HG03159 (cell line): ENCODE results near the gene ALDH9A1.
"Not testable (repeated sequence)": the region's sequence is repeated elsewhere in the genome, so short reads cannot be mapped to it uniquely, and the experiment has no call there.

Source experiments
- ATAC-seq: cut with Tn5 transposase; IDR thresholded peaks from one replicate; pipeline ENCODE4 v1.9.1; 2021; ENCODE audit warnings: mild to moderate bottlenecking, moderate library complexity; ENCODE audit not compliant: unreplicated experiment

The ALDH9A1 gene

DNA sequence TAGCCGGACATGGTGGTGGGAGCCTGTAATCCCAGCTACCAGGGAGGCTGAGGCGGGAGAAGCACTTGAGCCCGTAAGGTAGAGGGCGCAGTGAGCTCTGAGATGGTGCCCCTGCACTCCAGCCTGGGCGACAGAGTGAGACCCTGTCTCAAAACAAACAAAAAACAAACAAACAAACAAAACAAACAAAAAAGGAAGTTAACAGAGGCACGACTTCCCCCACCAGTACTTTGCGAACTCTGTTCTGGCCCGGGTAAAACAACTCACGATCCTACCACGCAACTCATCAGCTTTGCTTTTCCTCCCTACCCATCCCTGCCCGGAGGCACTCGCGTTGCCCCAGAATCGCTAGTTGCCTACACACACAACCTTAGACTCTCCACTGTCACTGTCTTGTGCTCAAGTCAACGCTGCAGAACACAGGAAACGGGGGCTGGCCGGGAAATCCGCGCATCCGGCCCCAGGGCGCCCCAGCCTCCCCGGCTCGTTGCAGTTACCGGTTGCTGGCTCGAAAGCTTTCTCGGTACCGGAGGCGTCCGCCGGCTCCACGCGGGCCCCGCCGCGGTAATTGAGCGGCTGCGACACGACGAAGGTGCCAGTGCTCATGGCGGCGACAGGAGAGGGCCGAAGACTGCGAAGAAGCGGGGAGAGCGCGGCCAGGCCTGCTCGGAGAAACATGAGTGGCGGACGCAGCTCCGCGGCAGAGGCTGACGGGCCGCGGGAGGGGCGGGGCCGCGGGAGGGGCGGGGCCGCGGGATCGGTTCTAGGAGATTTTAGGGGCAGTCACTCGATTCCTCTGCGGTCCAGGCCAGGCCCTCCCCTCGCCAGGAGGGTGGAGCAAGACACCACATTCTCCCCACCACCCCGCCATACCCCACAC lies at the start of gene ALDH9A1:
TSS of gene ALDH9A1 (minus strand) at position 682 of the 880 bp plus-strand sequence. CDS start at position 678, 4 bp downstream.
- peak; percentile 90 for ATAC-seq

DNA sequence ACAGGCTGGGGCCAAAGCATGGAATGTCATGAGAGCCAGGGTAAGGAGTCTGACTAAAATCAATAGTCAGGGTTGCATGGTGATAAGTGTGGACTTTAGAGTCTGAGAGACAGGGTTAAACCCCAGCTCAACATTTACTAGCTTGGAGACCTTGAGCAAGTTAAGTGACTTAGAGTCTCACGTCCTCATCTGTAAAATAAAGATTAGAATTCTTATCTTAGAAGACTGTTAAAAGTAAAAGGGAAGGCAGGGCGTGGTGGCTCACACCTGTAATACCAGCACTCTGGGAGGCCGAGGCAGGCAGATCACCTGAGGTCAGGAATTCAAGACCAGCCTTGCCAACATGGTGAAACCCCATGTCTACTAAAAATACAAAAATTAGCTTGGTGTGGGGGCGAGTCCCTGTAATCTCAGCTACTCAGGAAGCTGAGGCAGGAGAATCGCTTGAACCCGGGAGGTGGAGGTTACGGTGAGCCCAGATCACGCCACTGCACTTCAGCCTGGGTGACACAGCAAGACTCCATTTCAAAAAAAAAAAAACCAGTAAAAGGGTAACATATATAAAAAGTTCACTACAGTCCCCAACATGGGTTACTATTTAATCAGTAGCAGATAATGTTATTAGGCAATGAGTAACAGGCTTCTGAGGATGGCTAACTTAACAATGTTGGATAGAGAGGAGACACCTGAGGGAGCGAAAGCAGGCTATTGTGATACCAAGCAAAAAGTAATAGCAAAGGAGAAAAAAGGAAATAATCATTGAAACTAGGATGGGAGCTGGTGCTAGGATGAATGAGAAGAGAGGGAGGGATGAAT lies 49.5 kb upstream of the ALDH9A1 start:
- ATAC-seq = no peak

DNA sequence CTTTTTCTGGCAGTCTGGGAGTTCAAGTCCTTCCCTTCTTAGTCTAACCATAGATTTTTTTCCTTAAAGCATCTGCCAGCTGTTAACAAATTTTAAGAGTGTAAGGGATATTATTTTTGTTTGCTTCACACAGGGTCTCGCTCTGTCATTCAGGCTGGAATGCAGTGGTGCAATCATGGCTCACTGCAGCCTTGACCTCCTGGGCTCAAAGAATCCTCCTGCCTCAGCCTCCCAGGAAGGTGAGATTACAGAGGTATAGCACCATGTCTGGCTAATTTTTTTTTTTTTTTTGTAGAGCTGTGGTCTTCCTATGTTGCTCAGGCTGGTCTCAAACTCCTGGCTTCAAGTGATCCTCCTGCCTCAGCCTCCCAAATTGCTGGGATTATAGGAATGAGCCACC lies 46.6 kb upstream of the ALDH9A1 start:
- not testable (repeated sequence) for ATAC-seq

DNA sequence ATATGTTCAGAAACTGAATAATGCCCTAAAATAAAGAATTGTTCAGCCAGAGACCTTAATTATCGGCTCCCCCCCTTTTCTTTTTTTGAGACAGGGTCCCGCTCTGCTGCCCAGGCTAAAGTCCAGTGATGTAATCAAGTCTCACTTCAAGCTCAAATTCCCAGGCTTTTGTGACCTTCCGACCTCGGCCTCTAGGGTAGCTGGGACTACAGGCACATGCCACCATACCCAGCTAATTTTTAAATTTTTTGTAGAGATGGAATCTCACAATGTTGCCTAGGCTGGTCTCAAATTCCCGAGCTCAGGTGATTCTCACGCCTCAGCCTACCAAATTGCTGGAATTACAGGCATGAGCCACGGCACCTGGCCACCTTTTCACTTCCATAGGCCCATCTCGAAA lies 43.8 kb upstream of the ALDH9A1 start:
- ATAC-seq = no peak

DNA sequence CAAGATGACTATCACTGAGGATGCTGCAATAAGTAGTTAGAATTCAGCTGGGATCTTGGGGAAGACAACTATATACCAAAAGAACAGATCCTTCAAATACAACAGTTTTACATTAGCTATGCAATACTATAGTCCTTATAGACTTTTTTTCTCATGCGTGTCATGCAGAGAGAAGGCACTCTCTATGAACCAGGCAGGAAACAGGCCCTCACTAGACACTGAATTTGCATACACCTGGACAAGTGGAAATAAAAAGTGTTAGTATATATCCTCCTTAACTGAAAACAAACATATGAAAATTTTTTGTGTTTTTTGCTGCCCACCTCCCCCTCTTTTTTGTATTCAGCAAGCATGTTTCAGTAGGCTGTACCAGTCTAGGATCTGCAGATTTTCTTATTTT lies 40.4 kb upstream of the ALDH9A1 start:
- peak; percentile 99 for ATAC-seq

DNA sequence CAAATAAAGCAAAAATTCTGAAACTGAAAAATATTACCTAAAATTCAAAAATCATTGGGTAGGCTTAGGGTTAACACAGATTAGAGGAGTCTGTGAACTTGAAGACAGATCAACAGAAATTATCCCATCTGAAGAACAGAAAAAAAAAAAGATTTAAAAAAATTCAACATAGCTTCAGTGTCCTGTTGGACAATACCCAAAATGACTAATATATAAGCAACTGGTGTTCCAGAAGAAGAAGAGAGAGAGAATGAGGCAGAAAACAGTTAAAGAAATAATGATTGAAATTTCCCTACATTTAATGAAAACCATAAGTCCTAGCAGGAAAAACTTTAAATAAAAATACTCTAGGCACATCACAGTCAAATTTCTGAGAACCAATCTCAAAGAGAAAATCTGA lies 38.8 kb upstream of the ALDH9A1 start:
- no peak for ATAC-seq

DNA sequence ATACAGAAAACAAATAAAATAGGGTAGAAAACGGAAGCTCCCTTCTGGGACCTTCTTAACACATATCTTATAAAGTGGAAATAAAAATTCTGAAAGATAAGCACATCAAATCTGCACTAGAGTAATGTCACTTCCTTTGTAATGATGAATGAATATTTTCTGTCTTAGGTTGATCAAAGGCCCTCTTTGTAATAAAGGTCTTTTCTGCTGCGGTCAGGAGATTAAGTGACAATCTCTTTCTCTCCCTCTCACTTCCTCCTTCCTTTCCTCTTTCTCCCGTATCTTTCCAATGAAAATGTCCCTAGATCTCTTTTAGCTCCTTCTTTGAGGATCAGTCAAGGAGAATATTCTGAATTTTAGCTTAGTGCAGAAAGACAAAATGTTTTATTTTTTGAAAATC lies 36.5 kb upstream of the ALDH9A1 start:
- no peak for ATAC-seq

DNA sequence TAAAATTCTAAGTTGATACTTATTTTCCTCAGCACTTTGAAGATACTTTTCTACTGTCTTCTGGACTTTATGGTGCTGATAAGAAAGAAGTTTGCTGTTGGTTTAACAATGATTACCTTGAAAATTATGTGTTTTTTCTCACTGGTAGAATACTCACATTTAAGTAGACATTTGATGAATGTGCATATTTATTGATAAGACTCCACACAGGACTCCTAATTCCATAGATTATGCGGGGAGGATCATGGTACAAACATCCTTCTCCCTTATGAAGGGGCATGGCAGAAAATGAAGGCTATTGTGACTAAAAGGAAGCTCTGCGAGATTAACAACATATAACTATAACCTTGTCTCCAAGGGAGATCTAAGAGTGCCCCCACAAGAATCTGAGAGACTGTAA lies 28.5 kb upstream of the ALDH9A1 start:
- ATAC-seq = no peak

DNA sequence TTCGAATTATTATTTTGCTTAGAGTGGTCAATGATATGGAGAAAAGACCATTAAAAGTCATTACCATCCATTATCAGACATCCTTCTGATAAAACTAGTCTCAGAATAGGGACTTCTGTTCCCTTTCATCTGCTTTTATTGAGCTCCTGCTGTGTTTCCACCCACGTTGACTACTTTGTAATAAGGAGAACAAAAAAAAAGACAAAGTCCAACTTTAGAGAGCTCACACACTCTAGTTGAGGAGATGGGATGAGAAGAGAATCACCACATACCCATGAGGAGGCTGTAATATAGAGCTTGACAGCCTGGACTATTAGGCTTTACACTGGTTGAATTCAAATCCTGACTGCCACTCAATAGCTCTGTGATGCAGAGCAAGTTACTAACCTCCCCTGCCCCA lies 27.8 kb upstream of the ALDH9A1 start:
- no peak for ATAC-seq

DNA sequence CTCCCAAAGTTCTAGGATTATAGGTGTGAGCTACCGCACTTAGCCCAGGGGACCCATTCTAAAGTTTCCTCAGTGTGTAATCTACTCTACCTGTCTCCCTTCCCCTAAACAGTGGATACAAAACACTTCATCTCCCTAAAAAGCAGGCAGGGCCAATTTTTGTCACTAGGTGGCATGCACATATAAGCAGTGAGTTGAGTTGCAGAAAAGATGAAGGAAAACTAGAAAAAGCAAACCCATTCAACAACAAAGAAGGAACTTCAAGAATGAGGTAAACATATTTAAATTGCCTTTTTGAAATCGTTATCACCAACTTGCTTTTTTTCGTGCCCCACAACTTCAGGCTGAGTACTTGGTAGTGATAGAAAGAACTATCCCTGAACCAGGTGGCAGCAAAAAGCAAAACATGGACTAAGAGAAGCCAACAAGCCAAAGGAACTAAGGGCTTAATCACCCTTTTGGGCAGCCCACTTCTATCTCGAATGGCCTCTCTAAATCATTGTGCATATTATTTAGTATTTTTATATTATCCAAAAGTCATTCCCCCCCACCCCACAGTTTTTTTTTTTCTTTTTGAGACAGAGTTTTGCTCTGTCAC lies 19.7 kb upstream of the ALDH9A1 start:
- no peak for ATAC-seq

DNA sequence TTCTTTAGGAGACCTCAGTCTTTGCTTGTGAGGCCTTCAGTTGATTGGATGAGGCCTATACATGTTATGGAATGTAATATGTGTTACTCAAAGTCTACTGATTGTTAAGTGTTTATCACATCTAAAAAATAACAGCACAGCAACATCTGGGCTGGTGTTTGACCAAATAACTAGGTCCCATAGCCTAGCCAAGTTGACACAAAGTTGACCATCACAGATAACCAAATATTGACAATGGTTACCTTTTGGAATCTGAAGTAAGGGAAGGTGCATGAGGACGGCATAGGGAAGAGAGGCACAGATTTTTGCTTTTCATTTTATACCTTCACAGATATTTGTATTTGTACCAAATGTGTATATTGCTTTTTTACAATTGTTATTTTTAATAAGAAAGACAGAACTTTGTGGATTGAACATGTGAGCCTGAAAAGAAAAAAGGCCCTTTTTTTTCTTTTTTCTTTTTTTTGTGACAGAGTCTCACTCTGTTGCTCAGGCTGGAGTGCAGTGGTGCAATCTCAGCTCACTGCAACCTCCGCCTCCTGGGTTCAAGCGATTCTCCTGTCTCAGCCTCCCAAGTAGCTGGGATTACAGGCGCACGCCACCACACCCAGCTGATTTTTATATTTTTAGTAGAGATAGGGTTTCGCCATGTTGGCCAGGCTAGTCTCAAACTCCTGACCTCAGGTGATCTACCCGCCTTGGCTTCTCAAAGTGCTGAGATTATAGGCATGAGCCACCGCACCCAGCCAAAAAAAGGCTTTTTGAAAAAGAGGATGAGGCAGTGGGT lies 18.1 kb upstream of the ALDH9A1 start:
- not testable (repeated sequence) for ATAC-seq

DNA sequence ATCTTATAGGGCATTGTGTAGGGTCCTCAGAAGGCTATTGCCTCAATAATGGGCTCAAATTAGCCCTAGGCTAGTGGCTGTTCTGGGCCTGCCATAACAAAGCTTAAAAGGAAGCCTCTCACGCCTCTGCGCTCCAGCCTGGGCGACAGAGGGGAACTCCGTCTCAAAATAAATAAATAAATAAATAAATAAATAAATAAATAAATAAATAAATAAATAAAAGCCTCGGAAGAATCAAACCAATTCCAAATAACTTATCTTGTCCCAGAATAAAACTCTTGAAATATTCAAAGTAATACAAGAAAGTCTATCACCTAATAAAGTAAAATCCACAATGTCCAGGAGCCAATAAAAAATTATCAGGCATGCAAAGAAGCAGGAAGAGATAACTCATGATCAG lies 14.4 kb upstream of the ALDH9A1 start:
- ATAC-seq = no peak

DNA sequence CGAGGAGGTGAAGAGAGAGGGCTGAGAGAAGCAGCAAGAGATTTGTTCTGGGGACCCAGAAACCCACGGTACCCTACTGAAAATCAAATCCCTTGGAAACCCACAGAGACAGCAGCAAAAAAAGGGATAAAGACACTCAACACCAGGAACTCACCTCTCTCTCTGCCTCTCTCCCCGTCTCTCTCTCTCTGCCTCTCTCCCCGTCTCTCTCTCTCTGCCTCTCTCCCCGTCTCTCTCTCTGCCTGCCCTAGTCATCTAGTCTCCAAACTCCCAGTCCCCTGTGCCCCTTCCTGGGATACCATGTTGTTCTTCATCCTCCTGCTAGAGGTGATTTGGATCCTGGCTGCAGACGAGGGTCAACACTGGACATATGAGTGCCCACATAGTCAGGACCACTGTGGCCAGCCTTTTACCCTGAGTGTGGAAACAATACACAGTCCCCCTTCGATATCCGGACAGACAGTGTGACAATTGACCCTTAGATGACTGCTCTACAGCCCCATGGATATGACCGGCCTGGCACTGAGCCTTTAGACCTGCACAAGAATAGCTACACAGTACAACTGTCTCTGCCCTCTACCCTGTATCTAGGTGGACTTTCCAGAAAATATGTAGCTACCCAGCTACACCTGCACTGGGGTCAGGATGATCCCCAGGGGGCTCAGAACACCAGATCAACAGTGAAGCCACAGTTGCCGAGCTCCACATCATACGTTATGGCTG lies 9.8 kb upstream of the ALDH9A1 start:
- no peak for ATAC-seq

DNA sequence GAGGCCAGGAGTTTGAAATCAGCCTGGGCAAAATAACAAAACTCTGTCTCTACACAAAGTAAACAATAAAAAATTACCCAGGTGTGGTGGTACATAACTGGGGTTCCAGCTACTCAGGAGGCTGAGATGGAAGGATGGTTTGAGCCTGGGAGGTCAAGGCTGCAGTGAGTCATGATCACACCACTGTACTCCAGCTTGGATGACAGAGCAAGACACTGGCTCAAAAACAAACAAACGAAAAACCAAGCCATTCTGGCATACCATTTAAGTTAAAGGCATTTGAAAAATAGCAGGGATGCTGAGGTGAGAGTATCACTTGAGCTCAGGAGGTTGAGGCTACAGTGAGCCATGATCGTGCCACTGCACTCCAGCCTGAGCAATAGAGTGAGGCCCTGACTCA lies 5.3 kb upstream of the ALDH9A1 start:
- no peak for ATAC-seq

DNA sequence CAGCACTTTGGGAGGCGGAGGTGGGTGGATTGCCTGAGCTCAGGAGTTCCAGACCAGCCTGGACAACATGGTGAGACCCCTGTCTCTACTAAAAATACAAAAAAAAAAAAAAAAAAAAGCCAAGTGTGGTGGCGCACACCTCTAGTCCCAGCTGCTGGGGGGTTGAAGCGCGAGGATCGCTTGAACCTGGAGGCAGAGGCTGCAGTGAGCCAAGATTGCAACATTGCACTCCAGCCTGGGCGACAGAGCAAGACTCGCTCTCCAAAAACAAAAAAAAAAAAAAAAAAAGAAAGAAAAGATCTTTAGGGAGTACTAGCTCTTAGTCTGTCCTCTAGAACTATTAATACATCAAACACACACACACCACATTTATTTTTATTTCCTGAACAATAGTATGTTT lies 3.6 kb upstream of the ALDH9A1 start:
- not testable (repeated sequence) for ATAC-seq

DNA sequence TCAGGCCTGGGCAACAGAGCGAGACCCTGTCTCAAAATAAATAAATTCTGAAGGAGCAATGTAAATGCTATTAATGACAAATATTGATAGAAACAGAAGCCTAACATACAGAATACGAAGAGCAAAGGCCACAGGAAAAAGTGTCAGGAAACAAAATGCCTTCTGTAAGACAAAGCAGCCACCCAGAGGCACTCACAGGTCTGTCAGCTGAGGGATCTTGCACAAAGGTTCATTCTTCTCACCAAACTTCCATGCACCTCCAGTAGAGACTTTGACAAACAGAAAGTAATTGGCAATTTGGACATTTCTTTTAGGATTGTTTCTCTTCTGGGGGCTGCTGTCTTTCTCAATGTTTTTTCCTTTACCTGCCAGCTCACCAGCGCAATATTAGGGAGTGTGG lies 1.2 kb upstream of the ALDH9A1 start:
- ATAC-seq = no peak

DNA sequence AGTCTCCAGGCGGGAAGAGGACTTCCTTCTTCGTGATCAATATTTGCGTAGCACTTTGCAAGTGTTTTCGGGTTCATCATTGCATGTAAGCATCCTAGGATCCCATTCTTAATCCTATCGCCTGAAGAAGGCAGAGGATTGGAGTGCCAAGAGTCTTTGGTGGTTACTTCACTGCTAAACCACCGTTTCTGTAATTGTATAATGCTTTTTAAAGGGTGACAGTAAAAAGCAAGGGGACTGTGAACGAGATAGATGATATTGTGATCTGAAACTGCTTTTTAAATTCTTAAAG lies 345 bp upstream of the ALDH9A1 start:
- no peak for ATAC-seq

DNA sequence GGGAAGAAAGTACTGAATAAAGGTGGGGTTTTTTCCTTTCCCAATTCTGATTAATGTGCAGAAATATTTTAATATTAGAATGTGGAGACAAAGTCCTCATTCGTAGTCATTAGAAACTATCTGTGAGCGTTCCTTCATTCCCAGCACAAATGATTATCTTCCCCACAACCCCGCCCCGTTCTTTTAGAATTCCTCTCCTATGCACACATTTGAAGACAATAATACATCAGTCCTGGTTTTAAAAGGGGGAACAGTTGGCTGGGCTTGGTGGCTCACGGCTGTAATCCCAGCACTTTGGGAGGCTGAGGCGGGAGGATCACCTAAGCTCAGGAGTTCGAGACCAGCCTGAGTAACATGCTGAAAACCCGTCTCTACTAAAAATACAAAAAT lies 876 bp downstream of the ALDH9A1 start:
- ATAC-seq = no peak

DNA sequence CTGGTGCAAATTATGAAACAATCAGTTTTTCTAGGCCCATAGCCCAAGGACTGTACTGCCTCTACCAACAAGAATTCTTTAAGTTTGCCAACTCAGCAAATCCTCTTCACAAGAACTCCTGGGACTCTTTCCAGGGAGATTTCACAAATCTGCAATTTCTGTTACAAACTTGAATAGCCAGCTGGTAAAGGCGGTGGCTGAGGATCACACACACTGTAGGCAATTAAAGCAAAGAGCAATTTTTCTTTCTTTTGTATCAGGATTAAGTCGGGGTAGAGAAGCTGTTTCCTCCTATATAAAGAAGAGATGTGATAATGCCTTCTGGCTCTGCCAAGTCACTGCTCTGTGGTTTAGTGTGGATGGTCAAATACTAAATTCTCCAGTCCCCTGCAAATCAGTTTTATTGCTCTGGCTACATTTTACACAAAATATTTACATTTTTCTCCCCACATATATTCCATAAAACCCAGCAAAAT lies 1.7 kb downstream of the ALDH9A1 start:
- ATAC-seq = no peak

DNA sequence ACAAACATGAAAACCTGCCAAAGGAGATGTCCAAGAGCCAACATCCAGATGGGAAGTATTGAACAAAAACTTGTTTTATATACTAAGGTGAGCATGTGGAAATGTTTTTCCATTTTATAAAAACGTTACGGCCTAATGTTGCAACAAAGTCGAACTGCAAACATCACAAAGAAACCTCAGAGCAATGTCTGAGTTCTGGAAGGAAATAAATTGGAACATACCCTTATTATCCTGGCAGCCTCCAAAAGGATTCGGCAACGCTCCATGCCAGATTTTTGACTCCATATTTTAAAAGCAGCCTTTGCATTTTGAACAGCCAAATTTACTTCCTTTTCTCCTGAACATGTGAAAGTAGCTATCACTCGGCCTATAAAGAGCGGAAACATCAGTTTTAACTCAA lies 3.3 kb downstream of the ALDH9A1 start:
- ATAC-seq = no peak
